Inferior parietal cortex (tissue), 1 donor: ENCODE results near the gene C3orf49.

Source experiments
- DNase-seq: peaks from one replicate; pipeline ENCODE4 v3.0.0-alpha.2; 2016; ENCODE audit errors: extremely low spot score

Gene C3orf49

DNA sequence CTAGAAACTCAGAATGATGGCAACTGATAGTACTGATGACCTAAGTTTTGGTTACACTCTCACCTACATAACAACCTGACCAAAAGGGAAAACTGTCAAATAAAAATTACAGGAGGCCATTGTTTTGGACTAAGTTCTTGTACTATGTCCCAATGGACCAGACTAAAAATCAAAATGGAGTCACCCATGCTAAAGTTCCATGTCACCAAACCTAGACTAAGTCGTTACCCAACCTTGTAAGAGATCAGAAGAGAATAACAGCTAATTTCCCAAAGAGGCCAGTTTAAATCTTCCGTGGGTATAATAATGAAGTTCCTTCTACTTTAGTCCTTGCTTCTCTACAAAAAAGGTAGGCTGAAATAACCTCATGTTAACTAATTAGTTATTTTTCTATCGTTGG, 32.2 kb downstream of the C3orf49 start:
- DNase-seq: no peak

DNA sequence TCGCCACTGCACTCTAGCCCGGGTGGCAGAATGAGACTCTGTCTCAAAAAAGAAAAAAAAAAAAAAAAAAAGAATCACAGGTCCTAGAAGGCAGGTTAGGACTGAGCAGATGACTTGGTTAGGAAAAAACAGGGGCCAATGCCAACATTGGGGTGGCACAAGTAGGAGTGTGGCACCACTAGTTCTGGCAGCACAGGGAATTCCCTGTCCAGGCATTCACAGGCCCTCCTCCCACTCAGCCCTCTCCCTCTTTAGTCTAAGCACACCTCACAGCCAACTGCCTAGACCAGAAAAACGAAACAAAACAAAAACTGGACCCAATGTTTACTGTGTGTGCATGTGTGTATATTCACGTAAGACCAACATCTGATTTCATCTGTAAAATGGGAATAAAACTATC, 34.0 kb downstream of the C3orf49 start:
- DNase-seq: no peak

DNA sequence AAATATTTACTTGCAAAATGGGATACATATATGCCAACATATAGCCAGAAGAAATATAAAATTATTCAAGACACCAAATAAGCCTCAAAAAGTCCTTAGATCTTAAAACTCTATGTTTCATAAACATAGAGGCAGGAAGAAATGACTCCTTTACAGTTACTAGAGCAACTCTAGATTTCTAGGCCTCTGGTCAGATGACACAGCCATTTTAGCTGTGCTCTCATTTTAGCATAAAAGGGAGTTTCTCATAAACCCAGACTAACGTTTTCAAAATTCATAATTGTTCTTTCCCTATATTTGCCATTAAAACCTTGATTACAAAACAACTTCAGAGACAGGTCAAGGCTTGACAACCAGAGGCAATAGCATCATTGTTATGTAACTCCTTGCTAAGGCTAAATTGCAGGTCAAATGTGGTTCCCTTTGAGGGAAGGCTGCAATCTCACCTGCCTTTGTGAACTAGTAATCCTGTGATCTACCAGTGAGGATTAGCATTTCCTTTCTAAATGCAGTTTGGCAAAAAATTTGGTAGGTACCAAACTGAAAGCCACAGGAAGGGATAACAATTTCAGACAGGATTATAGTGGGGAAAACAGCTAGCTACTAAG, 36.3 kb downstream of the C3orf49 start:
- DNase-seq: no peak

DNA sequence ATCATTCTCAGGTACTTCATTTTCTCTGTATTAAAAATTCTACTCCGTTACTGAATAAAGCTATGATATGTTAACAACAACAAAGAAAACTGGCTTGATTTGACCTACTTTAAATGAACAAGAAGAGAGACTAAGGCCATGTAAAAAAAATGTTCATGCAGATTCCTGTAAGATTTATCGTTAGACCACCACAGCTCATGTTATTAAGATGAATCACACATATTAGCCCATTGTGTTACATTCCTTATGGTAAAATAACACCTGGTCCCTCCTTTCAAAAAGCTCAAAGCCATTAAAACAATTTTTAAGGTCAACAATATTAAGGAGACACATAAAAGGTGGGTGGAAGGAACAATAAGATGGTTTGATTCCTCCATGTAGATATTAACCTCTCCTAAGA, 38.2 kb downstream of the C3orf49 start:
- DNase-seq: no peak

DNA sequence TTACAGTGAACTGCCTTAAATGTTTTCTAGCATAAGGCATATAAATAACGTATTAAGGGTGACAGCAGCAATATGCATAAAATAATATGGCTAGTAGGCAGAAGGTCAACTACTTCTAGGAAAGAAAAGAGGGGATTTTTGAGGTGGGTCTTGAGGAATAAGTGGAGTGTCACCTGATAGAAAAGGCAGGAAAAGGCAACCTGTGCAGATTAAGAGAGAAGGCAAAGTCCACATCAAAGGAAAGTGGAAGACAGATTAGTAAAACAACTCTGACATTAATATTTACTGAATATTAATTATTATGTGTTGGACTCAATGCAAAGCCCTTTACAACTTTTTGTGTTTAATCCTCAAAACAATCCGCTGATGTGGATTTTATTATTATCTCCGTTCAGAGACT, 41.7 kb downstream of the C3orf49 start:
- DNase-seq: no peak

DNA sequence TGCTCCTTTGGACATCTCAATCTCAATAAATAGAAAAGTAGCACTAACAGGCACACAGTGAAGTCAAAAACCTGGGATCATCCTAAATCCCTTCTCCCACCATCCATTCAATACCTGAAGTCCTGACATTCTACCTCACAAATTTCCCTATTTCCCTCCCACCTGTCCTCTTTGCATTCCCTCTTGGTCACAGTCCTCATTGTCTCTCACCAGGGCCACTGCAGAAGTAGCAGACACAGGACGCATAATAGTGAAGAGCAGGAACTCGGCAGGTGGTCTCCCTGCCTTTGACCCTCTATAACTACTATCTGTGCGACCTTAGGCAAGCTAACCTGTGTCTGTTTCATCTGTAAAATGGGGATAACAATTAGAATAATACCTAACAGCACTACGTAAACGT, 42.2 kb downstream of the C3orf49 start:
- no peak for DNase-seq

DNA sequence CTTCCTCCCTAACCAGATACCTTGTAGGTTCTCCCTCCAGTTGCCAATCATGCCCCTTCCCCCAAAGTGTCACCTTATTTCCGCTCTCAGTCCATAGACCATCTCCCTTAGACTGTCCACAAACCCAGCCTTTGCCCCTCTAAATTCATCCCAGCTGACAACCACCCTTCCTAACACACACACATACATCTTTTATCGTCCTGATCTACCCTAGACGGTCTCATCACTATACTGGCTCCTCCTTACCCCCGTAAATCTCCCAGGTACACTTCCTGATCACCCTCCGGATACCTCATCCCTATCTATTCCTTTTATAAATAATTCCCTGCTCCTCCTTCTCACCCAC, 43.7 kb downstream of the C3orf49 start:
- DNase-seq: no peak

DNA sequence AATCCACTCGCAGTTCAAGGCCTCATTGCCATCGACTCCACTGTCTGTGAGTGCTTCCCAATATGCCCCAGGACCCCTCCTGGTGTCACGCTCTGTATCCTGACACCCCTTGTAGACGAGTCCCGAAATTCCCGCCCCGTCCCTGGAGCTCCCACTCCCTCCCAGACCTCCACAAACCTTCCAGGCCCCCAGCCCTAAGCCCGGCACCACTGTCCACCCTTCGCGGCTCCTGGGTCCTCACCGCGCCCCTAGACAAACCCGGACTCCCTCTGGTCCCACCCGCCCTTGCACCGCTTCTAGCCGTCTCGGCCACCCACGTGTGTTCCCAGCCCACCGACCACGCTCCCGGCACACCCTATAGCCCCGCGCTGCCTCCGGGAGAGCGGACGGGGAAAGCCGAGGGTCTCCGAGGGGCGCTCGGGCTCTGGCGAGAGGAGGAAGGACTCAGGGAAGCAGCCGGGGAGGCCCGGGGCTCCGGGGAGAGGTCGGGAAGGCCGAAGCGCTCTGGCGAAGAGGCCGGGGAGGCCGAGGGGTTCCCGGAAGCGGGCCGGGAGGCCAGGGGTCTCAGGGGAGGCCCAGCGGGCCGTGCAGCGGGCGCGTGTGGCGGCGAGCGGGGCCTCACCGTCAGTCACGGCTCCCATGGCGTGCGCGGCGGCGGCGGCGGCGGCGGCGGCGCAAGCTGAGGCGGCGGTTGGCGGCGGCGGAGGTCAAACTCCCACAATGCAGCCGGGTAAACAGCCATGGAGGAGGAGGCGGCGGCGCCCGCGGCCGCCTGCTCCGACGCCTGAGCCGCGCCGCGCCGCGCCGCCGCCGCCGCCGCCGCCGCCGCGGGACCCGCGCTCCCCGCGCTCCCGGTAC, 44.3 kb downstream of the C3orf49 start, which contains the start of the genes ATXN7 and THOC7:
ATXN7 (plus strand) TSS at position 718 of the 858 bp plus-strand sequence. CDS start 48,732 bp downstream, outside the sequence.
THOC7 (minus strand) TSS at position 656 of the 858 bp plus-strand sequence; CDS start at position 641, 15 bp downstream.
- no peak for DNase-seq

DNA sequence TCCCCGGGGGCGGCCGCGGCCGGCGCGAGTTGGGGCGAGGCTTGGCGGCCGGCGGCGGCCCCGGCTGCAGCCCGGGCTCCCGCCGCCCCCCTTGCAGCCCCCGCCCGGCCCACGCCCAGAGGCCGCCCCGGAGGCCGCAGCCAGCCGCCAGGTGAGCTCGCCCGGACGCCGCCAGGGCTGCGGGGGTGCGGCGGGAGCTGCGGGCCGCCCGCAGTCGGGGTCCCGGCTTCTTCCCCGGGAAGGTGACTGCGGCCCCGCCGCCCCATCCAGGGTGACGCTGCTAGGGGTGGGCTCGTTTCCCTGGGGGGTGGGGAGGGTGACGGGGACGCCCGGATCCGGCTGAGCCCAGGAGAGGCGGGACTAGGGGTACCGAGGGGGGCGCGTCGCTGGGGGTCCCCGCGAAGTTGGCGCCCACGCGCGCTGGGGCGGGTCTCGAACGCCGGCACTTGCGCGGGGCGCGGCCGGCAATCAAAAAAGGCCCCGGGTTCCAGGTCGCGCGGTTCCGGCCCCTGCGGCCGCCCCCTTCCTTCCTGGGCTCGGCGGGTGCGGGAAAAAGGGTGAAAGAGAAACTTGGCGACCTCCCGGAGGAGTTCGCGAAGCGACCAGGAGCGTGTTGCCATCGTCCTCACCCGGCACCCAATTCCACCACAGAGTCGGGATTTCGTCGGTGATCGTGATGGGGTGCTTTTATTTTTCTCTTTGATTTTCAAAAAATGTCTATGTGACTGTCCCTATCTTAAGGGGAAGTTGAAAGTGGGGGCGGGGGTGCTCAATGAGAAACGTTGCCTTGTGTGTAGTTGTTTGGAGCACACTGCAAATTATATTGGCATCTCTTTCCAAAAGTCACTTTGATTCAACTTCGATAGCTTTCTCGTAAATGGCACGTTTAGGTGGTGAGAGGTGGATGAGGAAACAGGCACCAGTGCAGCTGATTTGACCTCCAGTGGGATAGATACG, 45.2 kb downstream of the C3orf49 start:
- no peak for DNase-seq

DNA sequence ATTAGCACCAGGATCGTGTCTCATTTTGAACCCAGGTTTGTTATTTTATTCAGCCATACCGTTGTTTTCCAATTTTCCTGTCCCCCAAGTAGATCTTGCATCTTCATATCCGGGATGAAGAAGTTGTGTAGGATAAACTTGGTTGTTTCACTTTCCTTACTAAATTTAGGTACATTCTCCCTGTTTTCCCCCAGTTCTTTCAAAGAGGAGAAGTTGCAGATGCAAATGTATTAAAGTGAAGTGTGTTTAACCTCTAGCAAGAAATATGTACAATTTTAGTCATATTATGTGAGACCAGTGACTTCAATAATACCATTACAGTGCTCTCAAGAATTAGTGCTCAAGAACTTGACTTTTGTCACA, 45.8 kb downstream of the C3orf49 start:
- DNase-seq: no peak

DNA sequence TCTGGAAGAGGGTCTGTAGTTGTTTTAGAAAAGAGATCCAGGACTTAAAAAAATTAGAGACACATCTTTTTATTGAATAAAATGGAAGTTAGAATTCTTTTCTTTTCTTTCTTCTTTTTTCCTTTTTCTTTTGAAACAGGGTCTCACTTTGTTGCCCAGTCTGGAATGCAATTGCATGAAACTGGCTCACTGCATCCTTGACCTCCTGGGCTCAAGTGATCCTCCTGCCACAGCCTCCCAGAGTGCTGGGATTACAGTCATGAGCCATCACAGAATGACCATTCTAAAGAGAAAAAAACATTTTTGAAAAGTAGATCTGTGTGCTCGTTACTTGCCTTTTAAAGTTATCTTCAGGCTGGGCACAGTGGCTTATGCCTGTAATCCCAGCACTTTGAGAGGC, 48.1 kb downstream of the C3orf49 start:
- DNase-seq: no peak

DNA sequence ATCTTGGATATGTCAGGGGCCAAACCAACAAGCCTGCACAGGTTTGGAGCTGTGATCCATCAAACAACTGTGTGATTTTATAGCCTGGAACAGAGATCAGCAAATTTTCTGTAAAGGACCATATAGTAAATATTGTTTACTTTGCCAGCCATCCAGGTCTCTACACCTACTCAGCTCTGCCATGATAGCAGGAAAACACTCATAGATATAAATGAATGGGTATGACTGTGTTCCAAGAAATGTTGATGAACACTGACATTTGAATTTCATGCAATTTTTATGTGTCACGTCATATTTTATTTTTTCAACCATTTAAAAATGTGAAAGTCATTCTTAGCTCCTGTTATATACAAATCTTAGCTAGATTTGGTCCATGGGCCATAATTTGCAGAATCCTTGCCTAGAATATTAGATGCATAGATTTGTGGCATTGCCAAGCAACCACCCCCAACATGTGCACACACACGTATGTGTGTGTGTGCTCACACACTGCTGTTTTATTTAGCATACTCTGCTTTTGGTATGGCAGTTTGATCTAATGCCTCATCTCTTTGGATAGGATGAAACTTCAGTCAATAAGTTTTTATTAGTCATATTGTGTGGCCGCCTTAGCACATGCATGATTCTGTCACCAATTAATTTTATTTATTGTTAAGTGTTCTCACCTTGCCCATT, 51.0 kb downstream of the C3orf49 start:
- no peak for DNase-seq

DNA sequence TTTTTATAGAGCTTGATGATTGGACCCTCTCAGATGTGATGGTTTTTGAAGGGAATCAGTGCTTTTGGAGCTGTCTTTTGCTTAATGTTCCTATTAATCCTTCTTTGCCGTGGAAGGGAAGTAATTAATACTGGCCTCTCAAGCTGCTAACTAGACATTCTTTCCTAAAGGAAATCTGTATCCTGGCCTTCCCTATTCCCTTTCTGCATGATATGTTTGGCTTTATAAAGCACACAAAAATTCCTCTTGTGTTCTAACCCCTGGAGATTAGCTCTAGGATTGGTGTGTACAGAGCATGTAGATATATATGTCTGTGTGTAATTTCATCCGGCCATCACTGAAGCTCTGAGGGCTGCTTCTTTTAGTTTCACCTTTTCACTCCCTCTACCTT, 51.5 kb downstream of the C3orf49 start:
- no peak for DNase-seq

DNA sequence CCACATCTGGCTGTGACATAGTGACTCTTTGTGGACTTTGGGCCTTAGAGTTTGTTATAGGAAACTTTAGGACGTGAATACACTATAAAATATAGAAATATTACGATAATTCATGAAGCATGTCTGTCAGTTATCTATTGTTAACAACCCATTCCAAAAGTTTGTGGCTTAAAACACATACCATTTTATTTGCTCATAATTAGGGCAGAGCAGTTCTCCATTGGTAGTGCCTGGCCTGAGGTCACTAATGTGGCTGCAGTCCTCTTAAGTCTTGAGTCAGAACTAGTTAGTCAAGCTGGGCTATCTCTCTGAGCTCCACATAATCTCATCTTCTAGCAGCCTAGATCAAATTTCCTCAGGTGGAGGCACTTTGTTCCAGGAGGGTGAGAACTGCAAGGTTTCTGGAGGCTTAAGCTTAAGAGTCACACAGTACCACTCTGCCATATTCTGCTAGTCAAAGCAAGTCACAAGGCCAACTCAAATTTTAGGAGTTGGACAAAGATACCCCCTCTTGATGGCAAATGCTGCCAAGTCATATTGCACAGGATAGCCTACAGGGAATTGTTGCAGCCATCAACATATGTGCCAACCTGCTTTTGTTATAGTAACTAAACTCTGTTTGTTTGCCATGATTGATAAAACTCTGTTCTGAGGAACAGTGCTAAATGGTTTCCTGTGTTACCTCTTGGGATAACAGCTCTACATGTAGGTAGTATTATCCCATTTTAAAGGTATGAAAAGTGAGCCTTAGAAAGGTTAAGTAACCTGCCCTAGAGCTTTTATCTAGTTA, 53.2 kb downstream of the C3orf49 start:
- no peak for DNase-seq

DNA sequence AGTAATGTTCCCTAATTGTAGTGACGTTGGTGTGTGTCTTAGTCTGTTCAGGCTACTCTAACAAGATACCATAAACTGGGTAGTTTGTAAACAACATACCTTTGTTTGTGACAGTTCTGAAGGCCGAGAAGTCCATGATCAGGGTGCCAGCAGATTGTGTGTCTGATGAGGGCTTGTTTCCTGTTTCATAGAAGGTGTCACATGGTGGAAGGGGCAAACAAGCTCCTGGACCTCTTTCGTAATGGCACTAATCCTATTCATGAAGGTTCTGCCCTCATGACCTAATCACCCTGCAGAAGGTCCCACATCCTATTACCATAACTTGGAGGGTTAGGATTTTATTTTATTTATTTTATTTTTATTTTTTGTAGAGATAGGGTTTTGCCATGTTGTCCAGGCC, 55.7 kb downstream of the C3orf49 start:
- no peak for DNase-seq

DNA sequence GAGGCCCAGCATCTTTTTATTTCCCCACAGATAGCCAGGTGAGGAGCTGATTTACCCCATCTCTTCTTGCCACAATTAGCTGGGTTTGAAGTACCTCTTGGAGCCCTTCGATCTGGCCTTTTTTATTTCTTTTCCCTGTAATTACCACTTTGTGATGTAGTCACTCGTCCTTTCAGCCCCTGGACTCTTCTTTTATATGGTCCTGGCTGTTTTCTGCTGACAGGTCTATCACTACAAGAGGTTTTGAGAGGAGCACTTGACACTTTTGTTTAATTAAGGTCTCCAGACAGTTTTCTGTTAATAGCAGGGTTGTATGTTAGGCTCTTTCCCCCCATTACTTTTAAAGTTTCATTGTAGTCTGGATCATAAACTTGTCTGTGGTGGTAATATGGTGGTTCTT, 56.4 kb downstream of the C3orf49 start:
- no peak for DNase-seq

DNA sequence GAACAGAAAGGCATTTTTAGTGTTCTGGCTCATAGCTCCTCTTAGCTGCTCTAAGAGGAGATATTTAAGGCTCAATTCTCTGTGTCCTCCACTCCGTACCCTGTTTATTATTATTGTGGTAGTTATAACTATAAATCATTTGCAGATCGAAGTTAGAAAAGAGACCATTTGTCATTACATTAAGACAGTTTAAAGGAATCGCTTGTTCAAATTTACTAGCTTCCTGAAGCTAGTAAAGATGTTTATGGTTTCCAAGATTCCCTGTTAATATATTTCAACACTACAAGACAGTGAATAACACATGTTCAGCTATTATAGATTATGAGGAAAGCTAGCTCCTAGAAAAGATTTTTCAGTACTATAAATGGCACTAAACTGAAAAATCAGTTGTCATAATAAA, 57.2 kb downstream of the C3orf49 start:
- no peak for DNase-seq

DNA sequence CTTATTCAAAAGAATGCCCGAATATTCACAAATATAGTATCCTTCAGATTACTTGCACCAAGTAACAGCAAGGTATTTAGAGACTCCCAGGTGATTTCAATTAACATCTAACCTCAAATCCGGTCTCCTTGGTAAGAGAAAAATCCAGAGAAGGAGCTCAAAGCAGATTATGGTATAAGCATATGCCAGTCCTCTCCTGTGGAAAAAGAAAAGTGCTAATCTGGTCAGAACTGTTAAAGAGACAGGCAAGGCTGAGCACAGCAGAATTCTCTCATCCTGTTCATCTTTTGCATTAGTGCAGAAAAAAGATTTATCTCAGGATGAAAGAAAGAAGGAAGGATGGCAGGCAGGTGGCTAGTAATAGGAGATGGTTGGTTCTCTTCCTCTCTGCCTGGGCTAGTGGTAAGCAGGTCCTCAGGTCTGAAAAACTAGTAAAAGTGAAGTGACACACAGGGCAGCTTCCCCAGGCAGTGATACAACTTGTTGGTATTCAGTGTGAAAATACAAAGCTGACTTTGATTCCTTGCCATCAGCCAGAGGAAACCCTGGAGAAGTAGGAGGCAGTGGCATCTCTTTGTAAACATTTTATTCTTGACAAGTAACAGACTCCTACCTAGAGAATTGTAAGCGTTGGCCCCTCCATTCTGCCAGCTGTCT, 58.8 kb downstream of the C3orf49 start:
- DNase-seq: no peak

DNA sequence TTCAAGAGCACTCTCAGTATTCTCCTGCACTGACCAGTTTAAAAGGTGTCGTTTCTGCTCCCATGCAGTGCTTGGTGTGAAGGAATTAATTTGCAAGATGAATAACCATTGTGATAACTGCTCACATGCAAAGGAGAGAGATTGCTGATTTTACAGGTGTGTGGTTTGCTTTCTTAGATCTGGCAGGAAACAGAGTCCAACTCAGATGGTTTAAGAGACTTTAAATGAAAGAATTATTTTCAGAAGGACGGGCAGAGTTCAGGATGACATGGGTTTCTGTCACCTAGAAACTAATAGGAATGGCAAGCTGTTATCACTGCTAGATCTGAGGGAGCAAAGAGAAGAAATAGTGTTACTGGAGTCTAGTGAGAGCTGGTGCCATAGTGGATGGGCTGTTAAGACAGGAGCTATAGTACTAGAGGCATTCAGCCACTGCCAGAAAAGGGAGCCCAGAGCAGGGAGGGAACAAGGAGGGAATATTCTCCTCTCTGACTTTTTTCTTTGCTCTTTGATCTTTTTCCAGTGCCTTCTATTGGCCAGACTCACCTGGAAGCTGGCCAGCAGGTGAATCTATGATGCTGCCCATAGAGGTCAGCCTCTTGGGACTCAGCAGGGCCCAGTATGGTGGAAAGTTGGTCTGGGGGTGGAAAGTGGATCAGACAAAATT, 59.4 kb downstream of the C3orf49 start:
- no peak for DNase-seq

DNA sequence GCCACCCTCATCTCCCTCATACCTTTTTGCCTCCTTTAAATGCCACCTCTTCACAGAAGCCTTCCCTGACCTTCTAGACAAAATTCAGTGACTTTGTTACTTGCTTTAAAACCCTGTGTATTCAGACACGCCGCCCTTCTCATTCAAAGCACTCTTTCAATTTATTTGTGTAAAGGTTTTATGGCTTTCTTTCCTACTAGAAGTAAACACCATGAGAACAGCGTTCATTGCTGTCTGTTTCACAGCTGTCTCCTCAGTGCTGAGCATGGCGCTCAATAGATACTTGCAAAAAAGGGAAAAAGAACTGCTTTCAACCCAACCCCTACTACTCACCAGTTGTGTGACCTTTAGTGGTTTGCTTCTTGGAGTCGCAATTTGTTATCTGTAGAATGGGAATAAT, 61.6 kb downstream of the C3orf49 start:
- DNase-seq: no peak
